GM13977 (cell line): ENCODE results near the gene ROBO1.

ENCODE experiments used
- DNase-seq: peaks from one replicate; pipeline ENCODE4 v3.0.0; 2012; ENCODE audit warnings: low spot score
- CTCF ChIP-seq: IDR thresholded peaks from 2 replicates; pipeline ENCODE4 v1.5.1; 2012; ENCODE audit warnings: mild to moderate bottlenecking, control low read depth; ENCODE audit not compliant: insufficient read depth; ENCODE audit errors: extremely low read depth, missing control alignments
- in situ Hi-C: fragments of 300-500 bp; cut with MboI; formaldehyde crosslinking; loops from one replicate; pipeline ENCODE4 v1.12.0; 2022; ENCODE audit warnings: low sequenced_read_pairs, low pct_unique_long_range_greater_than_20kb, mixed read lengths, inconsistent platforms; ENCODE audit not compliant: unreplicated experiment

ROBO1 gene

GRCh38 chr3:78798266-78798832, 969.4 kb downstream of the ROBO1 start:
- no peak for DNase-seq
- in situ Hi-C loops: no loop called here
- no peak for TF ChIP-seq CTCF

- DNase-seq: no peak
- in situ Hi-C loops: no loop called here
- no peak for TF ChIP-seq CTCF
Measured at GRCh38 chr3:78794431-78794830, 973.4 kb downstream of the ROBO1 start.

GRCh38 chr3:78792733-78793132, 975.1 kb downstream of the ROBO1 start:
- in situ Hi-C loops: no loop called here
- DNase-seq: no peak
- TF ChIP-seq CTCF: no peak

- in situ Hi-C loops: no loop called here
- DNase-seq: no peak
- no peak for TF ChIP-seq CTCF
Measured at GRCh38 chr3:78792212-78792611, 975.6 kb downstream of the ROBO1 start.

- no peak for DNase-seq
- no peak for TF ChIP-seq CTCF
- in situ Hi-C loops: no loop called here
Measured at GRCh38 chr3:78791753-78792152, 976.0 kb downstream of the ROBO1 start.

GRCh38 chr3:78788839-78789238, 979.0 kb downstream of the ROBO1 start:
- in situ Hi-C loops: no loop called here
- no peak for TF ChIP-seq CTCF

GRCh38 chr3:78785004-78785403, 982.8 kb downstream of the ROBO1 start:
- DNase-seq: no peak
- TF ChIP-seq CTCF: no peak
- in situ Hi-C loops: no loop called here

More at GRCh38 chr3:78788839-78789238, 979.0 kb downstream of the ROBO1 start:
- DNase-seq: no peak
